Measurements from ENCODE around the gene EP400.

GRCh38 chr12:132003846-132004245 lies 54.1 kb downstream of the EP400 start:
- TF ChIP-seq CTCF (IDR thresholded peaks at IDR 0.05) (no peak), POLR2A (IDR thresholded peaks at IDR 0.05) (no peak)
